HG03442 (cell line): ENCODE results near the gene INSR.
"Not testable (repeated sequence)": the region's sequence is repeated elsewhere in the genome, so short reads cannot be mapped to it uniquely, and the experiment has no call there.

Experiments
- ATAC-seq: cut with Tn5 transposase; IDR thresholded peaks from one replicate; pipeline ENCODE4 v1.9.1; 2021; ENCODE audit warnings: mild to moderate bottlenecking, moderate library complexity; ENCODE audit not compliant: unreplicated experiment

The INSR gene

GRCh38 chr19:7149956-7150705, 144.1 kb downstream of the INSR start:
- no peak for ATAC-seq

- not testable (repeated sequence) for ATAC-seq
Measured at GRCh38 chr19:7147119-7147675, 147.0 kb downstream of the INSR start.

- not testable (repeated sequence) for ATAC-seq
Measured at GRCh38 chr19:7146086-7146485, 148.1 kb downstream of the INSR start.

DNA sequence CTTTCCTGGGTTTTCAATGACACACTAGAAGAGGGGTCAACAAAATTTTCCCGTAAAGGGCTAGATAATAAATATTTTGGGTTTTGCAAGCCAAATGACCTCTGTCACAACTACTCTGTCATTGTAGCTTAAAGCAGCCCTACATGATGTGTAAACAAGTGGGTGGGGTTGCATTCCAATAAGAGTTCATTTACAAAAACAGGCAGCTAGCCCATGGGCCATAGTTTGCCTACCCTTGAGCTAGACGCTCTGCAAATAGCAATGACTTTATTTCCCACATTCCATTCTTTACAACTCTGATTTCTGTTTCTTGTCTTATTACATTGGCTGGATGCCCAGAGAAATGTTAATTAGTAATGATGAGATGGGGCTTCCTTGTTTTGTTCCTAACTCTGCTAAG, 148.7 kb downstream of the INSR start:
- ATAC-seq, result no peak

- no peak for ATAC-seq
Measured at GRCh38 chr19:7142771-7143170, 151.4 kb downstream of the INSR start.

DNA sequence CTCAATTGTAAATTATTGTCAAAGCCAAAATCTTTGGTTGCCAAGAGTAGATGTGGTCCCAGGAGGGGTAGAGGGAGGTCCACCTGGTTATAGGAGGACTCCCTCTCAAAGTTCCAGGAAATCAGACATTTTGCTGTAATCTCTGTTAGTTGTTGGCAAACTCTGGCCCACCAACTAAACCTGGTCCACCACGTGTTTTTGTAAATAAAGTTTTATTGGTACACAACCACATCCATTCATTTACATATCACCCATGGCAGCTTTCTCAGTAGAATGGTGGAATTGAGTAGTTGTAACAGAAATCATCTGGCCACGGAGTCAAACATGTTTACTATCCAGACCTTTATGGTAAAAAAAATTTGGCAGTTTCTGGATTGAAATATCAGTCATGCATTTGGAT, 154.1 kb downstream of the INSR start:
- ATAC-seq, result no peak

- ATAC-seq, result no peak
Measured at GRCh38 chr19:7139095-7139494, 155.1 kb downstream of the INSR start.

DNA sequence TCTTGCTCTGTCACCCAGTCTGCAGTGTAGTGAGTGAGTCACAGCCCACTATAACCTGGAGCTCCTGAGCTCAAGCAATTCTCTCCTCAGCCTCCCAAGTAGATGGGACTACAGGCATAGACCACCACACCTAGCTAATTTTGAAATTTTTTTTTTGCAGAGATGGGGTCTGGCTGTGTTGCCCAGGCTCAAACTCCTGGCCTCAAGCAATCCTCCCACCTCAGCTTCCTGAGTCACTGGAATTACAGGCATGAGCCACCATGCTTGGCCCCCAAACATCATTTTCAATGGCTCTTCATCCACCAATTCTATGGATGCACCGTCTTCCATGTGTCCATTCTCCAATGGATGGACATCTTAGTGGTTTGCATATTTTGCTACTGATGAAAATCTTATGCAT, 155.8 kb downstream of the INSR start:
- no peak for ATAC-seq

DNA sequence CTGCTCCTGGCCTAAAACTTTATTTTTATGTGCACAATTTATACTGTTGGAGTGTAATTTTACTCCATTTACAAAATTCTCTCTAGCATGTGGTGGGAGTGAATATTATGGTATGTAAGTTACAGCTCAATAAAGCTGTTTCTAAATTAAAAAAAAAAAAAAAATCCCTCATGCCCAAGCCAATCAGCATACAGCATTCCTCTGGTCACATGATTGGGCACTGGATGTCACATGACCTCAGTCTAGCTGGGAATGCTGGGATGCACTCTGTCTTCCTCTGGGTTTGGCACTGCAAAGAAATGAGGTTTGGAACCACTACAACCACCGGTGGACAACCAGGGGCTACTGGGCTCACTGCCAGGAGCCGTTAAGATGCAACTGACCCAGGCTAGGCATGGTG, 157.1 kb downstream of the INSR start:
- no peak for ATAC-seq

- ATAC-seq, result no peak
Measured at GRCh38 chr19:7132054-7132453, 162.2 kb downstream of the INSR start.

DNA sequence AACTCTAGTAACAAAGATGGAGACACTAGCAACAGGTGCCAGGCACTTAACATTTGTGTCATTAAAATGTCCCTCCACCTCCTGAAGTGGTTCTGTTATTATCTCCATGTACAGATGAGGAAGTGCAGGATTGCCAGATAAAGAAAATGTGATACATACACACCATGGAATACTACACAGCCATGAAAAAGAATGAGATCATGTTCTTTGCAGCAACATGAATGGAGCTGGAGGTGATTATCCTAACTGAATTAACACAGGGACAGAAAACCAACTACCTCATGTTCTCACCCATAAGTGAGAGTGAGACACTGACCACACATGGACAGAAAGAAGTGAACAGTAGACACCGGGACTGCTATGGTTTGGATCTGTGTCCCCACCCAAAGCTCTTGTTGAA, 164.2 kb downstream of the INSR start:
- no peak for ATAC-seq

DNA sequence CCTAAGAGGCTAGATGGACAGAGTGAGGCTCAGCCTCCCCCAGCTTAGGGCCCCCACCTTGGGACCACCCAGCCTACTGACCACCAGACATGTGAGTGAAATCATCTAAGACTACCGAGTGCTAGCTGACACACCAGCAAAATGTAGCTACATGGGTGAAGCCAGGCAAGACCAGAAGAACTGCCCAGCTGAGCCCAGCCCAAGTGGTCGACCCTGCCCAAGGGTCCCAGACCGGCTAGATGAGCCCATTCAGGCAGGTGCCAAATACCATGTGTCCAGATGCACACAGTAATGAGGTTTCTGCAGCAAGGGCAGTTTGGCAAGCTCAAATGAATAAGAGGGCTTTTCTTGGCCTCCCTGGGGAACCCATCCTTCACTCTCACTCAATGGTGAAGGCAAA, 168.1 kb downstream of the INSR start:
- ATAC-seq, result no peak

GRCh38 chr19:7125221-7125620, 169.0 kb downstream of the INSR start:
- no peak for ATAC-seq

- no peak for ATAC-seq
Measured at GRCh38 chr19:7124782-7125181, 169.4 kb downstream of the INSR start.

- ATAC-seq, result no peak
Measured at GRCh38 chr19:7122701-7123100, 171.5 kb downstream of the INSR start.

DNA sequence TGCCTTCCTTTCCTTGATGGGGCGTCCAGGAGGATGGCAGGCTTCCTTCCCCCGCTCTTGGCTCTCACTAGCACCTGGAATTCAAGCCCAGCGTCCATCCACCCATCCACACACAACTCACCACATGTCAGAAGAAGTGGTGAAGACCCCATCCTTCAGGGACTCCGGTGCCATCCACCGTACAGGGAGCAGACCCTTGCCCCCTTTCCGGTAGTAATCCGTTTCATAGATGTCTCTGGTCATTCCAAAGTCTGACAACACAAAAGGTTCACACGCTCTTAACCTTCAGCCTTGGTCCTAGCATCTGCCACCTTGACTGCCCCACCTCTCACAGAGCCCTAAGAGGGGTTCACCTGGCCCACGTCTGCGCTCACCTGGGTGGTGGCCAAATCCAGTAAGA, 173.7 kb downstream of the INSR start:
- no peak for ATAC-seq

- no peak for ATAC-seq
Measured at GRCh38 chr19:7119582-7119981, 174.6 kb downstream of the INSR start.

DNA sequence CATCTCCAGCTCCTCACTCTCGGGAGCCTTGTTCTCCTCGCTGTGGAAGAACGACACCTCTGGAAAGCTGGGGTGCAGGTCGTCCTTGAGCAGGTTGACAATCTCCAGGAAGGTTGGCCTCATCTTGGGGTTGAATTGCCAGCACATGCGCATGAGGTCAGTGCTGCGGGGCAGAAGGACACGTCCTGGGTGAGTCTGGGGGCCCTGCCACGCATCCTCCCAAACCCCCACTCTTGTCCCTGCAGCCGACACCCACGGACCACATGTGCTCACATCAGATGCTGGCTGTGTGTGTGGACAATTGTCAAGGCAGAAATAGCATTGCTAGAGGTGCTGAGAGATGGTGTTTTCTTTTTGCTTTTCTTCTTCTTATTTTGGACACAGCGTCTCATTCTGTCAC, 177.0 kb downstream of the INSR start:
- no peak for ATAC-seq

DNA sequence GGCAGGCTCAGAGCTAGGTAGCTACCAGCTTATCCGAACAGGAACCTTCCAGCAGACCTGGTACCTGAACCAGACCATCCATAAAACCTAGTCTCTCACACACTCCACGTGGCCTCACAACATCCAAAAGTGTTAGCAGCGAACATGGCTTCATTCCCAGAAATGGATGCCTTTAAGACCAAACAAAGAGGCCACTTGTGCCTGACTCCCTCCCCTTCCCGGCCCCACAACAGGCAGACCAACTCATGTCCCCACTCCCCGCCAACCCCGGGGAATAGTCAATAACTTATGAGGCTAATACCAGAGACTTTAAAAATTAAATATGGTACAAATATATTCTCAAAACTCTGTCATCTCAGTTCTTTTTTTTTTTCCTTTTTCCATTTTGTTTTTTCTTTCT, 178.5 kb downstream of the INSR start:
- no peak for ATAC-seq

DNA sequence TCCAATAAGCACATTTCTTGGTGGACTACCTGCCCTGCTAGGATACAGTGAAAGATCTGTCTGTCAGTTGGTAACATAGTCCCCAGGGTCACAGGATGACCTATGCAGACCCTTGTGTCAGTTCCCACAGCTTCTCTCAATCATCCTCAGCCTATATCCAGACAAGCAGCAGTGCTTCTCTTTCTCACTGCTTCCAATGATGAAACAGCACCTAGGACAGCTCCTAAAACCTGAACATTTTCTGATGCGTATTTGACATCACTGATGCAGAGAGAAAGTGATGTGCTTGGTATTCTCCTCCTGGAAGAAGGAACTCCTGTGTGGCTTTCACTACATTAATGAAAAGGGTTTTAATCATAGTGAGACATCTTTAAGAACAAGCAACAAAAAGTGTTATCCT, 181.0 kb downstream of the INSR start:
- ATAC-seq, result no peak

DNA sequence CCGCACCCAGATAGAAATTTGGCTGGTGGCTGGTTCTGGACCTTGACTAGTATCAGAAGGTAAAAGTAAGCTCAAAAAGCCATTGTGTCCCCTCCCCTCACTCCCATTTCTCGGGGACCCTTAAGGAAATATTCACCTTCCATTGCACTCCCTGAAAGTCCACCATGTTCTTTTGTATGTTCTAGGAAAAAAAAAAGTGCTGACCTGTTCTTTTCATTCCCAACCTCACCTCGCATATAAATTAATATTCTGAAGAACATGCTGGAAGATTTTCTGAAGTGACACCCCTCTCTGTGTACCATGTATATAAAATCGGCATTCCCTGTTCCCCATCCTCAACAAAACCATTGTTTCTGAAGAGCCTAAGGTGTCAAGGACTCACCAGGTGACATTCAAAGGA, 181.5 kb downstream of the INSR start:
- no peak for ATAC-seq

GRCh38 chr19:7109678-7110289, 184.4 kb downstream of the INSR start:
- no peak for ATAC-seq
